ENCODE measurements around the gene CGREF1. TPM values are rescaled to one million over a fixed set of nuclear protein-coding genes. Genes with fewer than 3 reads are reported as not detected.

Gene CGREF1
- total and polyA plus RNA-seq, 2 donors (not counting 1 experiment from before 2014, with no cell fraction given), result not detected

DNA sequence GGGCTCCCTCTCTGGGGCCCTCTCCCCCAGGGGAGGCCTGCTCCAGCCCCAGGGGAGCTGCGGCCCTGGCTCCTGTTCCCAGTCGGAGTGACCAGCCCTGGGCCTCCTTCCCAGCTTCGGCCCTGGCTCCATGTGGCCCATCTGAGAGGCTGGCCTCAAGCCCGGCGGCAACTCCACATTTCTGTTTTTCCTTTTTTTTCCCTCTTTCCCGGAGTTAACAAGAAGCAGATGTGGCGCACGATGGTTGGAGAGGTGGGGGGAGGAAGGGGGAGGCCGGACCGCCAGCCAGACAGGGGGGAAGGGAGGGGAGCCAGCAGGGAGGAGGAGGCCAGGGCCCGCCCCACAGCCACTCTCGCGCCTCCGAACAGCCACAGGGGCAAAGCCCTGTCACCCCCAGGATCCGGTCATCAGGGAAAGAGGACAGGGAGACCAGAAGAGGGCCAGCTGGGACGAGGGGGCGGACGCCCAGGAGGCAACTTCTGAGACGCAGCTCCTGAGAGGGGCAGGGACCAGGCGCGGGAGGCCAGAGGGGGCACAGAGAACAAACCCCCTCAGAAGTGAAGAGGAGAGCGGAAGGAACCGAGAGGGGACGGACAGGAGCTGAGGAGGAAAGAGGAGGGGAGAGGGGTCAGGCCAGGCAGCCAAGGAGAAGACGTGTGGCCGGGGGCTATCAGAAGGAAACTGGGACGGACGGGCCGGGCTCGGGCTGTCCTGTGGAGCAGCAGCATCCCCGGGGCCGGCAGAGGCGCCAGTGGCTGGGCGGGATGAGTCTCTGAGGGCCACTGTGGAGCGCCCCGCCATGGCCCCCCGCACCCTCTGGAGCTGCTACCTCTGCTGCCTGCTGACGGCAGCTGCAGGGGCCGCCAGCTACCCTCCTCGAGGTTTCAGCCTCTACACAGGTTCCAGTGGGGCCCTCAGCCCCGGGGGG is 40.4 kb downstream of the CGREF1 start, which contains the start of gene EMILIN1:
TSS of gene EMILIN1 (plus strand) at position 349 of the 928 bp plus-strand sequence. CDS start at position 800, 451 bp downstream.
- Mint-ChIP-seq H3K27me3 (no peaks in the 10 kb centered on the region), H3K4me3 (no peak within 1 kb of the TSS), H3K27ac (peak within 1 kb of the TSS; percentile 29), H3K4me1 (peaks cover 41% of the 10 kb centered on the region), H3K9me3 (ENCODE audit: insufficient read depth) (no peaks in the 10 kb centered on the region)
- H3K27me3 ChIP-seq (replicated peaks in 1 of 4; ENCODE audit: control extremely low read depth in 1 of 4, control insufficient read depth in 3 of 4, insufficient read depth in 4 of 4, low read length in 3 of 4), result peaks cover 0 to 11% (median 4%) of the 10 kb centered on the region in 4 experiments
- ChIA-PET CTCF (no interaction called here), POLR2A (interaction anchor here (0.6 kb wide), 1 partner anchor 28 kb away, joined by 3 read pairs; no protein-coding TSS in a partner anchor)
- no peaks in the 10 kb centered on the region for H3K36me3 ChIP-seq (replicated peaks in 1 of 2; ENCODE audit: control extremely low read depth in 1 of 2, control insufficient read depth in 1 of 2, extremely low read depth in 1 of 2, insufficient read depth in 2 of 2, low read length in 1 of 2)
- no peak for ATAC-seq (ENCODE audit: low read depth)
- peak within 1 kb of the TSS; percentile 12 for H2AFZ ChIP-seq (ENCODE audit: insufficient read depth, low read depth, low read length, poor library complexity, severe bottlenecking)
- WGBS (ENCODE audit: insufficient coverage), result 47% methylated on average over 34 of the region's 41 CpGs
- H3K9ac ChIP-seq (ENCODE audit: low read length), result no peak within 1 kb of the TSS
- no peaks in the 10 kb centered on the region for H3K79me2 ChIP-seq (ENCODE audit: control insufficient read depth, insufficient read depth, low read length)
- no peak within 1 kb of the TSS for H3K27ac ChIP-seq (ENCODE audit: low read length in 2 of 2)
- intact Hi-C loops (cut with micrococcal nuclease), result no loop called here
- H3K4me2 ChIP-seq (replicated peaks; ENCODE audit: low read depth, low read length, poor library complexity, severe bottlenecking), result no peak within 1 kb of the TSS
- peaks cover 27 to 37% of the 10 kb centered on the region in 2 donors for H3K4me1 ChIP-seq (ENCODE audit: control insufficient read depth in 2 of 2, insufficient read depth in 2 of 2, low read length in 2 of 2)
- TF ChIP-seq, protein P1, sequence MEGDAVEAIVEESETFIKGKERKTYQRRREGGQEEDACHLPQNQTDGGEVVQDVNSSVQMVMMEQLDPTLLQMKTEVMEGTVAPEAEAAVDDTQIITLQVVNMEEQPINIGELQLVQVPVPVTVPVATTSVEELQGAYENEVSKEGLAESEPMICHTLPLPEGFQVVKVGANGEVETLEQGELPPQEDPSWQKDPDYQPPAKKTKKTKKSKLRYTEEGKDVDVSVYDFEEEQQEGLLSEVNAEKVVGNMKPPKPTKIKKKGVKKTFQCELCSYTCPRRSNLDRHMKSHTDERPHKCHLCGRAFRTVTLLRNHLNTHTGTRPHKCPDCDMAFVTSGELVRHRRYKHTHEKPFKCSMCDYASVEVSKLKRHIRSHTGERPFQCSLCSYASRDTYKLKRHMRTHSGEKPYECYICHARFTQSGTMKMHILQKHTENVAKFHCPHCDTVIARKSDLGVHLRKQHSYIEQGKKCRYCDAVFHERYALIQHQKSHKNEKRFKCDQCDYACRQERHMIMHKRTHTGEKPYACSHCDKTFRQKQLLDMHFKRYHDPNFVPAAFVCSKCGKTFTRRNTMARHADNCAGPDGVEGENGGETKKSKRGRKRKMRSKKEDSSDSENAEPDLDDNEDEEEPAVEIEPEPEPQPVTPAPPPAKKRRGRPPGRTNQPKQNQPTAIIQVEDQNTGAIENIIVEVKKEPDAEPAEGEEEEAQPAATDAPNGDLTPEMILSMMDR (IDR thresholded peaks at IDR 0.05), result no peak
- TF ChIP-seq EZH2 (IDR thresholded peaks at IDR 0.05; ENCODE audit: borderline replicate concordance, insufficient read depth, low read depth, low read length, poor library complexity, severe bottlenecking), result no peak
- H3K4me3 ChIP-seq (ENCODE audit: control extremely low read depth in 1 of 5, extremely low read depth in 1 of 5, insufficient read depth in 1 of 5, low read depth in 2 of 5, low read length in 4 of 5), result no peak within 1 kb of the TSS
- H4K20me1 ChIP-seq (ENCODE audit: control insufficient read depth, insufficient read depth, low read length, poor library complexity, severe bottlenecking), result no peaks in the 10 kb centered on the region
- no peak for DNase-seq
- no peaks in the 10 kb centered on the region for H3K9me3 ChIP-seq (ENCODE audit: control extremely low read depth in 1 of 3, control insufficient read depth in 2 of 3, insufficient read depth in 1 of 3, low read length in 2 of 3)

DNA sequence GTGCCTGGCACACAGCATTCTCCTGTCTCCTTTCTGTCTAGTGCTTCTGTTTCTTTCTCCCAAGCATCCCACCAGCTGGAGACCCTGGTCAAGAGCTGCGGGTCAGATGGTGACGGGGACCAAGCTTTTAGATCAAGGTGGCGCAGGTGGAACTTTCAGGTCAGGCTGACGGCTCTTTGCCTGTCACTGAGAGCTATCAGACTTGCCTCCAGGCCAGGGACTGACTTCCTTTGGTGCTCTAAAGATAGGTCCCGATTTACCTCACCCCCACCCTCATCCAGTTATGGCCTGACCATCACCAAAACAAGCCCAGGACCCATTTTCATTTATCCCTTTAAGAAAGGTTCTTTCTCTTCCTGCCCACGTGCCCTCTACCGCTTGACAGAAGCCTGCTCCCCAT is 41.7 kb downstream of the CGREF1 start:
- H3K9ac ChIP-seq (ENCODE audit: low read length), result no peak overlapping the region
- Mint-ChIP-seq H3K4me3 (no peak overlapping the region), H3K27me3 (no peaks in the 10 kb centered on the region), H3K4me1 (peaks cover 50% of the 10 kb centered on the region), H3K9me3 (ENCODE audit: insufficient read depth) (no peaks in the 10 kb centered on the region), H3K27ac (peak overlapping the region; percentile 41)
- no peak for DNase-seq
- H3K27ac ChIP-seq (ENCODE audit: low read length in 2 of 2), result no peak overlapping the region
- TF ChIP-seq, protein P1 (IDR thresholded peaks at IDR 0.05), result no peak
- TF ChIP-seq EZH2 (IDR thresholded peaks at IDR 0.05; ENCODE audit: borderline replicate concordance, insufficient read depth, low read depth, low read length, poor library complexity, severe bottlenecking), result no peak
- H3K4me3 ChIP-seq (ENCODE audit: control extremely low read depth in 1 of 5, extremely low read depth in 1 of 5, insufficient read depth in 1 of 5, low read depth in 2 of 5, low read length in 4 of 5), result no peak overlapping the region
- no peaks in the 10 kb centered on the region for H3K36me3 ChIP-seq (replicated peaks in 1 of 2; ENCODE audit: control extremely low read depth in 1 of 2, control insufficient read depth in 1 of 2, extremely low read depth in 1 of 2, insufficient read depth in 2 of 2, low read length in 1 of 2)
- no peaks in the 10 kb centered on the region for H4K20me1 ChIP-seq (ENCODE audit: control insufficient read depth, insufficient read depth, low read length, poor library complexity, severe bottlenecking)
- no peak overlapping the region for H2AFZ ChIP-seq (ENCODE audit: insufficient read depth, low read depth, low read length, poor library complexity, severe bottlenecking)
- peaks cover 0 to 11% (median 4%) of the 10 kb centered on the region in 4 experiments for H3K27me3 ChIP-seq (replicated peaks in 1 of 4; ENCODE audit: control extremely low read depth in 1 of 4, control insufficient read depth in 3 of 4, insufficient read depth in 4 of 4, low read length in 3 of 4)
- no peak overlapping the region for H3K4me2 ChIP-seq (replicated peaks; ENCODE audit: low read depth, low read length, poor library complexity, severe bottlenecking)
- no peaks in the 10 kb centered on the region for H3K9me3 ChIP-seq (ENCODE audit: control extremely low read depth in 1 of 3, control insufficient read depth in 2 of 3, insufficient read depth in 1 of 3, low read length in 2 of 3)
- intact Hi-C loops (cut with micrococcal nuclease), result no loop called here
- ATAC-seq (ENCODE audit: low read depth), result no peak
- ChIA-PET CTCF (interaction anchor here (0.5 kb wide), 1 partner anchor 64 kb away, joined by 3 read pairs; no protein-coding TSS in a partner anchor), POLR2A (no interaction called here)
- 67% methylated on average over 7 of the region's 7 CpGs for WGBS (ENCODE audit: insufficient coverage)
- H3K4me1 ChIP-seq (ENCODE audit: control insufficient read depth in 2 of 2, insufficient read depth in 2 of 2, low read length in 2 of 2), result peaks cover 30 to 41% of the 10 kb centered on the region in 2 donors
- H3K79me2 ChIP-seq (ENCODE audit: control insufficient read depth, insufficient read depth, low read length), result no peaks in the 10 kb centered on the region
